Parathyroid adenoma (tissue), 2 donors: Measurements from ENCODE around the gene MORF4L1.

ENCODE experiments used
- H2AFZ ChIP-seq: fragments of 300-600 bp; sonication (generic); one replicate; pipeline ENCODE4 v1.7.0; 2017; ENCODE audit warnings: antibody characterized with exemption, mild to moderate bottlenecking
- H3K27ac ChIP-seq: fragments of 300-600 bp; sonication (generic); one replicate; pipeline ENCODE4 v1.7.0; 2017
- H3K27me3 ChIP-seq: fragments of 300-600 bp; sonication (generic); one replicate; pipeline ENCODE4 v1.7.0; 2017; ENCODE audit warnings: low read length; ENCODE audit not compliant: control insufficient read depth, insufficient read depth
- H3K36me3 ChIP-seq: fragments of 300-600 bp; sonication (generic); one replicate; pipeline ENCODE4 v1.7.0; 2017; ENCODE audit warnings: low read length; ENCODE audit not compliant: control insufficient read depth, insufficient read depth
- H3K4me1 ChIP-seq: fragments of 300-600 bp; sonication (generic); one replicate; pipeline ENCODE4 v1.7.0; 2017; ENCODE audit warnings: control low read depth
- H3K4me2 ChIP-seq: fragments of 300-600 bp; sonication (generic); one replicate; pipeline ENCODE4 v1.7.0; 2017; ENCODE audit warnings: low read length
- H3K4me3 ChIP-seq: fragments of 300-600 bp; sonication (generic); one replicate; pipeline ENCODE4 v1.7.0; 2017; ENCODE audit warnings: low read depth, low read length
- H3K79me2 ChIP-seq: fragments of 300-600 bp; sonication (generic); one replicate; pipeline ENCODE4 v1.7.0; 2017; ENCODE audit warnings: control low read depth
- H3K9ac ChIP-seq: fragments of 300-600 bp; sonication (generic); one replicate; pipeline ENCODE4 v1.7.0; 2017; ENCODE audit warnings: mild to moderate bottlenecking
- H3K9me3 ChIP-seq: fragments of 300-600 bp; sonication (generic); one replicate; pipeline ENCODE4 v1.7.0; 2017; ENCODE audit warnings: low read length; ENCODE audit not compliant: control insufficient read depth
- TF ChIP-seq, protein P1 (sequence below): fragments of 300-600 bp; sonication (generic); IDR thresholded peaks from one replicate; pipeline ENCODE4 v1.7.0; 2017; ENCODE audit warnings: antibody characterized with exemption, mild to moderate bottlenecking
- donor health status: primary hyperparathyroidism.

Gene MORF4L1

GRCh38 chr15:78910271-78910670 is 37.6 kb downstream of the MORF4L1 start:
- Histone ChIP-seq H3K4me3 (no peak overlapping the region), H3K4me1 (no peaks in the 10 kb centered on the region), H3K79me2 (peaks cover 10% of the 10 kb centered on the region), H3K4me2 (no peak overlapping the region), H2AFZ (no peak overlapping the region), H3K36me3 (no peaks in the 10 kb centered on the region), H3K27me3 (no peaks in the 10 kb centered on the region), H3K9ac (no peak overlapping the region), H3K9me3 (no peaks in the 10 kb centered on the region), H3K27ac (no peak overlapping the region)
- TF ChIP-seq, protein P1, sequence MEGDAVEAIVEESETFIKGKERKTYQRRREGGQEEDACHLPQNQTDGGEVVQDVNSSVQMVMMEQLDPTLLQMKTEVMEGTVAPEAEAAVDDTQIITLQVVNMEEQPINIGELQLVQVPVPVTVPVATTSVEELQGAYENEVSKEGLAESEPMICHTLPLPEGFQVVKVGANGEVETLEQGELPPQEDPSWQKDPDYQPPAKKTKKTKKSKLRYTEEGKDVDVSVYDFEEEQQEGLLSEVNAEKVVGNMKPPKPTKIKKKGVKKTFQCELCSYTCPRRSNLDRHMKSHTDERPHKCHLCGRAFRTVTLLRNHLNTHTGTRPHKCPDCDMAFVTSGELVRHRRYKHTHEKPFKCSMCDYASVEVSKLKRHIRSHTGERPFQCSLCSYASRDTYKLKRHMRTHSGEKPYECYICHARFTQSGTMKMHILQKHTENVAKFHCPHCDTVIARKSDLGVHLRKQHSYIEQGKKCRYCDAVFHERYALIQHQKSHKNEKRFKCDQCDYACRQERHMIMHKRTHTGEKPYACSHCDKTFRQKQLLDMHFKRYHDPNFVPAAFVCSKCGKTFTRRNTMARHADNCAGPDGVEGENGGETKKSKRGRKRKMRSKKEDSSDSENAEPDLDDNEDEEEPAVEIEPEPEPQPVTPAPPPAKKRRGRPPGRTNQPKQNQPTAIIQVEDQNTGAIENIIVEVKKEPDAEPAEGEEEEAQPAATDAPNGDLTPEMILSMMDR: no peak

DNA sequence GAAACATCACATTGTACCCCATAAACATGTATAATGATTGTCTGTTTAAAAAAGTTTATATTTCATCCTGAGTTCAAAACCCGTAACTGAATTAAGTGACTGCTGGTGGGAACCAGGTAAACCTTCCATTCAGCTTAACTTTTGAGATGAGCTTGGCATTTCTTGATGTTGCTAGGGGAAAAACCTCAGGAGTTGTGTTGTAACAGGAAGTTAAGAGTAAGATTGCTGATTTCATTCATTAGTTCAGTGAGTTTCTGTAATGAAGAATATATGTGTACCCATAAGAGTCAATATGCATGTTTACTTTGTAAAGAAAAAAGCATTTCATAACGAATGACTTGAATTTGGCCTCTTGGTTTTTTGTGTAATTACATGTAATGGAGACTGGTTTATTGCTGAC is 39.6 kb downstream of the MORF4L1 start:
- Histone ChIP-seq H3K9me3 (no peaks in the 10 kb centered on the region), H3K9ac (no peak overlapping the region), H3K4me1 (no peaks in the 10 kb centered on the region), H2AFZ (no peak overlapping the region), H3K4me2 (no peak overlapping the region), H3K79me2 (peaks cover 10% of the 10 kb centered on the region), H3K27me3 (no peaks in the 10 kb centered on the region), H3K4me3 (no peak overlapping the region), H3K36me3 (no peaks in the 10 kb centered on the region), H3K27ac (no peak overlapping the region)
- TF ChIP-seq, protein P1: no peak

DNA sequence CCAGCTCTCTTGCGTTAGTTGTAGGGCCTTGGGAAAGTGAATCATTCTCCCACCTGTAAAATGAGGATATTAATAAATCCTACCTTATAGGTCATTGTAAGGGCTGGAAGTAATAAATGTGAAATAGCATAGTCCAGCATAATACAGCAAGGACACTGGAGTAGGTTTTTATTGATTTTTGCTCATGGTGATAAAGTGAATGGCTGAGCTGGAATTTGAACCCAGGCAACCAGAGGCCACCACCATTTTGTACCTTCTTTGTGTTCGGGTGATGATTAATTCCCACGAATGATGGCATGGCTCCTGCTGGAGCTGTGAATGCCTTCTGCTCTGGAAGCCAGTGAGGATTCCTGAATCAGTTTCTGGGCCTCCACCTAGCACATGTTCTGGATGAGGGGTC is 40.3 kb downstream of the MORF4L1 start:
- no peak overlapping the region for H2AFZ ChIP-seq
- H3K36me3 ChIP-seq: no peaks in the 10 kb centered on the region
- peaks cover 10% of the 10 kb centered on the region for H3K79me2 ChIP-seq
- H3K4me3 ChIP-seq: no peak overlapping the region
- no peak overlapping the region for H3K4me2 ChIP-seq
- H3K9me3 ChIP-seq: no peaks in the 10 kb centered on the region
- H3K4me1 ChIP-seq: no peaks in the 10 kb centered on the region
- H3K27ac ChIP-seq: no peak overlapping the region
- H3K9ac ChIP-seq: no peak overlapping the region
- H3K27me3 ChIP-seq: no peaks in the 10 kb centered on the region
- TF ChIP-seq, protein P1: no peak

DNA sequence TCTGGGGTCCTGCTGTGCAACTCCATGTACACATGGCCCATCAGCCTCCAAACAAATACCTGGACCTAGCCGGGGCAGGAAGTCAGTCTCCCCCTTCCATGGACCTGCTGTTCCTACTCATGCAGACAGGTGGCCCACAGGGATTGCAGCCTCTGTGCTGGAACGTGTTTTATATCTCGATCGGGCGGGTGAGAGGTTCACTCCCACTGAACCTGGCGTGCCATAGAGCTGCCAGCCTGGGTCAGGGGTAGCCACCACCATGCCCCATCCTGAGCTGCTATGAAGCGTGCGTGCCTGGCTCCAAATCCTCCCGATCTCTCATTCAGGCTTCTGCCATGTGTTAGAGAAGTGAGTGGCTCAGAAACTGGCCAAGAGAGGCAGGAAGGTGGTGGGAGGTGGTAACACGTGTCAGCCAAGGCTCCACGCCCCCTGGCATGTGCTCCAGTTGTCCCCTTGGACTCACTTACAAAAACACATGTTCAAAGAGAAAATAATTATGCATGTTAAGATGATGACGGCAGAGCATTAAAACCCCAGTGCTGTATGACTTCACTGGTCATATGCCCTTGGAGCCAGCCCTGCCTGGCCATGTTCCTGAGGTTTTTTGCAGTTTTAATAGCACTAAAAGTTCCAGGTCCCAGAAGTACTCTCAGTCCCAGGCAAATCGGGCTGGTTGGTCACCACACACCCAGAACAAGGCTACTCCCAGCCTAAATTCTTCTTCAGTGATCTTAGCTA is 41.5 kb downstream of the MORF4L1 start:
- H3K4me1 ChIP-seq: no peaks in the 10 kb centered on the region

More for the DNA sequence above, 41.5 kb downstream of the MORF4L1 start:
- Histone ChIP-seq H3K4me3 (no peak overlapping the region), H3K36me3 (no peaks in the 10 kb centered on the region), H3K9ac (no peak overlapping the region), H2AFZ (no peak overlapping the region), H3K9me3 (no peaks in the 10 kb centered on the region), H3K4me2 (no peak overlapping the region), H3K27ac (no peak overlapping the region), H3K79me2 (peaks cover 13% of the 10 kb centered on the region), H3K27me3 (no peaks in the 10 kb centered on the region)
- TF ChIP-seq, protein P1: no peak
